ENCODE results near the gene PDZD8. TPM values are rescaled to one million over a fixed set of nuclear protein-coding genes. Genes with fewer than 3 reads are reported as not detected.

Gene PDZD8
- total RNA-seq, 4 donors from 2014 or later, result 32.1 to 43.7 (median 38.0) TPM

DNA sequence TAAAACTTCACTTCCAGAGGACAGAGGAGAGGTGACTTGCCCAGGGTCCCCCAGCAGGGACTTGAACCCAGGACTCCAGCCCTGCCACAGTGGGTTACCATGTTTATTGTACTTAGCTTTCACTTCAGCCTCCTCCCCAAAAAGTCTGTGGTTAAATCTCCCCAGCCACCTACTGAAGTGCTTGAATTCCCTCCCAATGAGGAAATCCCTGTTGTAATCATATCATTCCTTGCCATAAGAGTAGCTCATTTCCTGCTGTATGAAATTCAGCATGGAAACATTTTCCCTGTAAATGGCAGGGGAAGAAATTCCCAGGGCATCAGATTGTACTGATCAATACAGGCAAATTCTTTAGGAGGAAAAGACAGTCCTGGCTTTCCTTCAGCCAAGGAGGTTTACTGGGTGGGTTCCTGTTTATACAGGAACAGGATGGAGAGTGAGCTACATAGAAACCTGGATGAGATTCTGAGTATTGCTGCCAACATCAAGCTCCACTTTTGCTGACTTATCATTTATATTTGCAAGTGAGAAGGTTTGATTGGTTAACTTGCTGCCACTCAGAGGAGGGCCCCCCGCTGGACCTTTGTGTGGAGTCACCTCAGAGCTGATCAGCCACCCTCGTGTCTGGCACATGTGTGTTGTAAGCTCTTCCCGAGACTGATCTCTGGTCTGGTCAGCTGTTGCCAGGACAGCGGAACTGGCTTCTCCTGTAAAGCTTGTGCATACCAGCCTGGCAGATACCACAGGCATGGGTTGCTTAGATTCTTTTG is 16.4 kb upstream of the PDZD8 start:
- H3K36me3 ChIP-seq, result no peaks in the 10 kb centered on the region
- intact Hi-C loops (cut with DNase I), result no loop called here
- H3K9me3 ChIP-seq, result no peaks in the 10 kb centered on the region
- no peak overlapping the region for H3K27ac ChIP-seq (replicated peaks in 1 of 4)
- TF ChIP-seq POLR2AphosphoS5 (IDR thresholded peaks at IDR 0.05) (no peak), POLR2A (IDR thresholded peaks at IDR 0.05; ENCODE audit: low read depth) (no peak), EP300 (IDR thresholded peaks at IDR 0.05) (no peak)
- TF ChIP-seq, protein P1, sequence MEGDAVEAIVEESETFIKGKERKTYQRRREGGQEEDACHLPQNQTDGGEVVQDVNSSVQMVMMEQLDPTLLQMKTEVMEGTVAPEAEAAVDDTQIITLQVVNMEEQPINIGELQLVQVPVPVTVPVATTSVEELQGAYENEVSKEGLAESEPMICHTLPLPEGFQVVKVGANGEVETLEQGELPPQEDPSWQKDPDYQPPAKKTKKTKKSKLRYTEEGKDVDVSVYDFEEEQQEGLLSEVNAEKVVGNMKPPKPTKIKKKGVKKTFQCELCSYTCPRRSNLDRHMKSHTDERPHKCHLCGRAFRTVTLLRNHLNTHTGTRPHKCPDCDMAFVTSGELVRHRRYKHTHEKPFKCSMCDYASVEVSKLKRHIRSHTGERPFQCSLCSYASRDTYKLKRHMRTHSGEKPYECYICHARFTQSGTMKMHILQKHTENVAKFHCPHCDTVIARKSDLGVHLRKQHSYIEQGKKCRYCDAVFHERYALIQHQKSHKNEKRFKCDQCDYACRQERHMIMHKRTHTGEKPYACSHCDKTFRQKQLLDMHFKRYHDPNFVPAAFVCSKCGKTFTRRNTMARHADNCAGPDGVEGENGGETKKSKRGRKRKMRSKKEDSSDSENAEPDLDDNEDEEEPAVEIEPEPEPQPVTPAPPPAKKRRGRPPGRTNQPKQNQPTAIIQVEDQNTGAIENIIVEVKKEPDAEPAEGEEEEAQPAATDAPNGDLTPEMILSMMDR (IDR thresholded peaks at IDR 0.05), result no peak
- no peaks in the 10 kb centered on the region for H3K4me1 ChIP-seq
- peaks cover 0 to 23% (median 0%) of the 10 kb centered on the region in 4 donors for H3K27me3 ChIP-seq
- H3K4me3 ChIP-seq, result no peak overlapping the region
- 44% methylated on average over 4 of the region's 4 CpGs for WGBS
- no peak for DNase-seq (ENCODE audit: extremely low spot score)

DNA sequence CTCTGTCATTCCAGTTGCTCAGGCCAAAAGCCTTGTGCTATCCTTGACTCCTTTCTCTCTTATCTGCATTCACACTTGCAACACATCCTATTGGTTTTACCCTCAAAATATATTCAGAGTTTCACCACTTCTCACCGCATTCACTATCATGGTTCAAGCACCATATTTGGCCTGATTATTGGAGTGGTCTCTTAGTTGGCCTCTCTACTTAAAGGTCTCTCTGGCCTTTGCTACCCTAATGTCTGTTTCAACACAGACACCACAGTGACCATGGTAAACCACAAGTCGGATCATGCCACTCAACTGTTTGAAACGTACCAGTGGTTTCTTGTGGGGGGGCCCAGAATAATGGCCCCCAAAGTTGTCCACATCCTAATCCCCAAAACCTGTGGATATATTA is 15.2 kb upstream of the PDZD8 start:
- Histone ChIP-seq H3K27ac (replicated peaks in 1 of 4) (no peak overlapping the region), H3K27me3 (peaks cover 0 to 25% (median 0%) of the 10 kb centered on the region in 4 donors), H3K4me3 (no peak overlapping the region), H3K36me3 (no peaks in the 10 kb centered on the region), H3K9me3 (no peaks in the 10 kb centered on the region), H3K4me1 (no peaks in the 10 kb centered on the region)
- WGBS, result 89% methylated on average over 3 of the region's 3 CpGs
- intact Hi-C loops (cut with DNase I), result no loop called here
- DNase-seq (ENCODE audit: extremely low spot score), result no peak
- TF ChIP-seq POLR2A (IDR thresholded peaks at IDR 0.05; ENCODE audit: low read depth) (no peak), EP300 (IDR thresholded peaks at IDR 0.05) (no peak), POLR2AphosphoS5 (IDR thresholded peaks at IDR 0.05) (no peak)
- TF ChIP-seq, protein P1 (IDR thresholded peaks at IDR 0.05), result no peak

GRCh38 chr10:117386805-117387204 is 11.6 kb upstream of the PDZD8 start:
- DNase-seq (ENCODE audit: extremely low spot score), result no peak
- WGBS, result 91% methylated on average over 2 of the region's 2 CpGs
- H3K9me3 ChIP-seq, result no peaks in the 10 kb centered on the region
- peaks cover 0 to 37% (median 0%) of the 10 kb centered on the region in 4 donors for H3K27me3 ChIP-seq
- H3K4me1 ChIP-seq, result no peaks in the 10 kb centered on the region
- H3K4me3 ChIP-seq, result no peak overlapping the region
- H3K27ac ChIP-seq (replicated peaks in 1 of 4), result no peak overlapping the region
- TF ChIP-seq EP300 (IDR thresholded peaks at IDR 0.05) (no peak), POLR2A (IDR thresholded peaks at IDR 0.05; ENCODE audit: low read depth) (no peak), POLR2AphosphoS5 (IDR thresholded peaks at IDR 0.05) (no peak)
- TF ChIP-seq, protein P1 (IDR thresholded peaks at IDR 0.05), result no peak
- intact Hi-C loops (cut with DNase I), result no loop called here
- H3K36me3 ChIP-seq, result no peaks in the 10 kb centered on the region

DNA sequence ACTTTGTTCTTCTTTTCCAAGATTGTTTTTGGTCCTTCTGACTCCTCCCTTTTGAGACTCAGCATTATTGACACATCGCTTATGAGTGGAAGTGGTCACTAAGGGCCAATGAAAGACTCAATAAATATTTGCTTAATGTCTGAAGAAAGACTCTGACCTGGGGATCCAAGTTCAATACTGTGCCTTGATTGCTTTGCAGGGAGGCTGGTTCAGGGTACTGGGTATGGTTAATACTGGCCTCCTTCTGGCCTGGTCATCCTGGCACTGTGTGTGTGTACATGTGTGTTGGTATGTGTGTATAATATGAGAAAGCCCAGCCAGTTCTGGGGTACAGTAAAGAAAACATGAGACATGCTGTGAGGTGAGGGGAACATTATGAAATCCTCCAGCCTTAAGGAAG is 7.6 kb upstream of the PDZD8 start:
- no peak for DNase-seq (ENCODE audit: extremely low spot score)

More for the DNA sequence above, 7.6 kb upstream of the PDZD8 start:
- WGBS, result 64% methylated on average over 1 of the region's 1 CpG
- TF ChIP-seq, protein P1 (IDR thresholded peaks at IDR 0.05), result no peak
- TF ChIP-seq EP300 (IDR thresholded peaks at IDR 0.05) (no peak), POLR2AphosphoS5 (IDR thresholded peaks at IDR 0.05) (no peak)
- Histone ChIP-seq H3K27me3 (peaks cover 0 to 48% (median 0%) of the 10 kb centered on the region in 4 donors), H3K27ac (replicated peaks in 1 of 4) (no peak overlapping the region), H3K36me3 (no peaks in the 10 kb centered on the region), H3K4me3 (no peak overlapping the region), H3K4me1 (no peaks in the 10 kb centered on the region), H3K9me3 (no peaks in the 10 kb centered on the region)
- intact Hi-C loops (cut with DNase I), result no loop called here
